HEK293 (cell line): ENCODE results near the gene ARAP1.

Source experiments
- CTCF ChIA-PET: fragments of 350-600 bp; formaldehyde crosslinking; extraction: SDS; loops from one replicate; lab custom pipeline; 2021; ENCODE audit warnings: antibody characterized with exemption; lab: Yijun Ruan, JAX
- POLR2A ChIA-PET: fragments of 300-600 bp; formaldehyde crosslinking; extraction: SDS; loops from one replicate; lab custom pipeline; 2020; ENCODE audit warnings: antibody characterized with exemption, inconsistent platforms; lab: Yijun Ruan, JAX
- H3K27ac ChIP-seq: fragments of 200-500 bp; sonication (Bioruptor generic); 2 replicates; pipeline ENCODE4 v1.5.1; 2014; ENCODE audit warnings: low read depth, low read length, control low read depth, inconsistent platforms; ENCODE audit errors: extremely low read depth
- H3K36me3 ChIP-seq, 2 experiments: fragments of 200-500 bp in 1 of 2; sonication (Bioruptor generic) in 1 of 2; 1 replicate in 1 of 2; 2 replicates in 1 of 2; pipeline ENCODE4 v1.5.1; 2014 to 2017; ENCODE audit warnings: inconsistent platforms in 2 of 2, low read length in 2 of 2; ENCODE audit not compliant: control insufficient read depth in 2 of 2, insufficient read depth in 1 of 2
- H3K4me1 ChIP-seq: fragments of 200-500 bp; sonication (Bioruptor generic); 2 replicates; pipeline ENCODE4 v1.5.1; 2014; ENCODE audit warnings: mild to moderate bottlenecking, low read length, inconsistent platforms; ENCODE audit not compliant: control insufficient read depth, insufficient read depth
- H3K4me3 ChIP-seq: 2 replicates; pipeline ENCODE4 v1.5.1; 2011; ENCODE audit warnings: low read depth, mild to moderate bottlenecking, control low read depth, low read length, moderate library complexity
- H3K9me3 ChIP-seq: fragments of 200-500 bp; sonication (Bioruptor generic); 2 replicates; pipeline ENCODE4 v1.5.1; 2014; ENCODE audit warnings: low read depth, low read length, inconsistent platforms; ENCODE audit not compliant: control insufficient read depth, insufficient read depth
- GLIS1 ChIP-seq: fragments of 450-650 bp; formaldehyde crosslinking; IDR thresholded peaks from 2 replicates; pipeline ENCODE4 v1.5.1; 2016; ENCODE audit warnings: missing biosample characterization, missing genetic modification characterization
- IKZF3 ChIP-seq: fragments of 450-650 bp; IDR thresholded peaks from 2 replicates; pipeline ENCODE4 v1.5.0; 2018; ENCODE audit warnings: missing biosample characterization, mild to moderate bottlenecking, missing genetic modification characterization, moderate library complexity
- KLF1 ChIP-seq: fragments of 450-650 bp; formaldehyde crosslinking; IDR thresholded peaks from 2 replicates; pipeline ENCODE4 v1.5.1; 2016; ENCODE audit warnings: missing biosample characterization, missing genetic modification characterization
- KLF8 ChIP-seq: fragments of 450-650 bp; formaldehyde crosslinking; IDR thresholded peaks from 2 replicates; pipeline ENCODE4 v1.5.1; 2016; ENCODE audit warnings: missing biosample characterization, missing genetic modification characterization
- MYNN ChIP-seq: fragments of 450-650 bp; formaldehyde crosslinking; IDR thresholded peaks from 2 replicates; pipeline ENCODE4 v1.5.1; 2016; ENCODE audit warnings: missing biosample characterization, missing genetic modification characterization, borderline replicate concordance
- PBX3 ChIP-seq: sonication (generic); formaldehyde crosslinking; IDR thresholded peaks from 2 replicates; pipeline ENCODE4 v1.8.1; 2022; ENCODE audit warnings: mild to moderate bottlenecking, moderate library complexity, missing genetic modification reagents
- SCRT1 ChIP-seq: fragments of 450-650 bp; formaldehyde crosslinking; IDR thresholded peaks from 2 replicates; pipeline ENCODE4 v1.5.1; 2016; ENCODE audit warnings: missing biosample characterization, missing genetic modification characterization, borderline replicate concordance
- SCRT2 ChIP-seq: fragments of 450-650 bp; formaldehyde crosslinking; IDR thresholded peaks from 2 replicates; pipeline ENCODE4 v1.5.1; 2016; ENCODE audit warnings: missing biosample characterization, missing genetic modification characterization
- ZFP69B ChIP-seq: fragments of 450-650 bp; formaldehyde crosslinking; IDR thresholded peaks from 2 replicates; pipeline ENCODE4 v1.5.1; 2016; ENCODE audit warnings: missing biosample characterization, missing genetic modification characterization
- ZIC2 ChIP-seq: fragments of 450-650 bp; formaldehyde crosslinking; IDR thresholded peaks from 2 replicates; pipeline ENCODE4 v1.5.1; 2016; ENCODE audit warnings: missing biosample characterization, missing genetic modification characterization
- ZNF146 ChIP-seq: fragments of 450-650 bp; formaldehyde crosslinking; IDR thresholded peaks from 2 replicates; pipeline ENCODE4 v1.5.1; 2016; ENCODE audit warnings: missing biosample characterization, missing genetic modification characterization
- ZNF266 ChIP-seq: fragments of 450-650 bp; formaldehyde crosslinking; IDR thresholded peaks from 2 replicates; pipeline ENCODE4 v1.5.1; 2016; ENCODE audit warnings: missing biosample characterization, missing genetic modification characterization, low read depth
- ZNF292 ChIP-seq: fragments of 450-650 bp; formaldehyde crosslinking; IDR thresholded peaks from 2 replicates; pipeline ENCODE4 v1.5.1; 2016; ENCODE audit warnings: low read depth, missing biosample characterization, missing genetic modification characterization, borderline replicate concordance
- ZNF37A ChIP-seq: fragments of 450-650 bp; IDR thresholded peaks from 2 replicates; pipeline ENCODE4 v1.5.1; 2018; ENCODE audit warnings: missing biosample characterization, missing genetic modification characterization
- ZNF391 ChIP-seq: fragments of 450-650 bp; formaldehyde crosslinking; IDR thresholded peaks from 2 replicates; pipeline ENCODE4 v1.5.1; 2016; ENCODE audit warnings: low read depth, missing biosample characterization, missing genetic modification characterization, borderline replicate concordance
- ZNF404 ChIP-seq: fragments of 450-650 bp; formaldehyde crosslinking; IDR thresholded peaks from 2 replicates; pipeline ENCODE4 v1.5.1; 2017; ENCODE audit warnings: missing biosample characterization, missing genetic modification characterization
- ZNF416 ChIP-seq: fragments of 450-650 bp; formaldehyde crosslinking; IDR thresholded peaks from 2 replicates; pipeline ENCODE4 v1.5.1; 2016; ENCODE audit warnings: missing biosample characterization, missing genetic modification characterization
- ZNF48 ChIP-seq: fragments of 450-650 bp; formaldehyde crosslinking; IDR thresholded peaks from 2 replicates; pipeline ENCODE4 v1.5.1; 2016; ENCODE audit warnings: missing biosample characterization, missing genetic modification characterization
- ZNF514 ChIP-seq: fragments of 450-650 bp; formaldehyde crosslinking; IDR thresholded peaks from 2 replicates; pipeline ENCODE4 v1.5.1; 2016; ENCODE audit warnings: missing biosample characterization, missing genetic modification characterization
- ZNF549 ChIP-seq: fragments of 450-650 bp; IDR thresholded peaks from 2 replicates; pipeline ENCODE4 v1.5.1; 2018; ENCODE audit warnings: missing biosample characterization, missing genetic modification characterization, mild to moderate bottlenecking, inconsistent platforms, moderate library complexity
- ZNF600 ChIP-seq: fragments of 450-650 bp; formaldehyde crosslinking; IDR thresholded peaks from 2 replicates; pipeline ENCODE4 v1.5.1; 2016; ENCODE audit warnings: missing biosample characterization, missing genetic modification characterization
- ZNF677 ChIP-seq: fragments of 450-650 bp; IDR thresholded peaks from 2 replicates; pipeline ENCODE4 v1.5.0; 2018; ENCODE audit warnings: missing biosample characterization, mild to moderate bottlenecking, missing genetic modification characterization, moderate library complexity
- ZNF777 ChIP-seq: fragments of 450-650 bp; formaldehyde crosslinking; IDR thresholded peaks from 2 replicates; pipeline ENCODE4 v1.5.1; 2017; ENCODE audit warnings: missing biosample characterization, missing genetic modification characterization, borderline replicate concordance
- TF ChIP-seq, protein P1 (sequence below): fragments of 450-650 bp; formaldehyde crosslinking; IDR thresholded peaks from 2 replicates; pipeline ENCODE4 v1.5.1; 2016; ENCODE audit warnings: missing biosample characterization, missing genetic modification characterization
- TF ChIP-seq, protein P2 (sequence below): fragments of 450-650 bp; formaldehyde crosslinking; IDR thresholded peaks from 2 replicates; pipeline ENCODE4 v1.5.1; 2016; ENCODE audit warnings: missing biosample characterization, missing genetic modification characterization
- TF ChIP-seq, protein P3 (sequence below): fragments of 450-650 bp; IDR thresholded peaks from 2 replicates; pipeline ENCODE4 v1.5.1; 2018; ENCODE audit warnings: missing biosample characterization, mild to moderate bottlenecking, missing genetic modification characterization
- TF ChIP-seq, protein P4 (sequence below): fragments of 450-650 bp; formaldehyde crosslinking; IDR thresholded peaks from 2 replicates; pipeline ENCODE4 v1.5.1; 2017; ENCODE audit warnings: missing biosample characterization, missing genetic modification characterization
- TF ChIP-seq, protein P5 (sequence below): fragments of 450-650 bp; formaldehyde crosslinking; IDR thresholded peaks from 2 replicates; pipeline ENCODE4 v1.5.1; 2016; ENCODE audit warnings: missing biosample characterization, missing genetic modification characterization

ARAP1 gene

GRCh38 chr11:72636376-72636775 lies 115.8 kb downstream of the ARAP1 start (continued):
- TF ChIP-seq, protein P1, sequence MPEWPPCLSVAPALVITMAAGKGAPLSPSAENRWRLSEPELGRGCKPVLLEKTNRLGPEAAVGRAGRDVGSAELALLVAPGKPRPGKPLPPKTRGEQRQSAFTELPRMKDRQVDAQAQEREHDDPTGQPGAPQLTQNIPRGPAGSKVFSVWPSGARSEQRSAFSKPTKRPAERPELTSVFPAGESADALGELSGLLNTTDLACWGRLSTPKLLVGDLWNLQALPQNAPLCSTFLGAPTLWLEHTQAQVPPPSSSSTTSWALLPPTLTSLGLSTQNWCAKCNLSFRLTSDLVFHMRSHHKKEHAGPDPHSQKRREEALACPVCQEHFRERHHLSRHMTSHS (tag by site-specific recombination) = no peak
- TF ChIP-seq, protein P2, sequence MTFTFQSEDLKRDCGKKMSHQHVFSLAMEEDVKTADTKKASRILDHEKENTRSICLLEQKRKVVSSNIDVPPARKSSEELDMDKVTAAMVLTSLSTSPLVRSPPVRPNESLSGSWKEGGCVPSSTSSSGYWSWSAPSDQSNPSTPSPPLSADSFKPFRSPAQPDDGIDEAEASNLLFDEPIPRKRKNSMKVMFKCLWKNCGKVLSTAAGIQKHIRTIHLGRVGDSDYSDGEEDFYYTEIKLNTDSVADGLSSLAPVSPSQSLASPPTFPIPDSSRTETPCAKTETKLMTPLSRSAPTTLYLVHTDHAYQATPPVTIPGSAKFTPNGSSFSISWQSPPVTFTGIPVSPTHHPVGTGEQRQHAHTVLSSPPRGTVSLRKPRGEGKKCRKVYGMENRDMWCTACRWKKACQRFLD (tag by site-specific recombination) = no peak
- TF ChIP-seq ZNF292 (no peak), ZNF48 (tag by site-specific recombination) (no peak), ZNF600 (tag by site-specific recombination) (no peak), ZNF37A (no peak), ZNF514 (tag by site-specific recombination) (no peak), ZNF677 (tag by site-specific recombination) (no peak)

DNA sequence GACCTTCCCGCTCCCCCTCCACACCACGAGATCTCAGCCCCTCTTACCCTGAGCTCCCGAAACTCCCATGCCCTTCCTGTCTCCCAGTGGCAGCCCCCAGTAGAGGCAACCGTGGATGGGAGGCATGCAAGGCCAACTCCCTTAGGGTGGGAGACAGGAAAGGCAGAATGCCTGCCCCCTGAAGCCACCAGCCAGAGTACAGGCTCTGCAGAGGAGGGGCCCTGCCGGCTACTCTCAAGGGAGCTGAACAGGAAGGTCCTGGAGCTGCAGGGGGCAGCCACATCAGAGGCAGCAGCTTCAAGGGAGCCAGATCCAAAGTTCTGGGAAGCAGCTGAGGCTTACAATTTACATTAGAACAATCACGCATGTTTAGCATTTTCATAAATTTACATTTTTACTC lies 116.3 kb downstream of the ARAP1 start:
- H3K4me3 ChIP-seq = no peak overlapping the region
- CTCF ChIA-PET = interaction anchor here (1.1 to 2.2 kb wide), 3 partner anchors 27 to 49 kb away, joined by 3 to 6 read pairs (median 3); no protein-coding TSS in a partner anchor
- no peaks in the 10 kb centered on the region for H3K4me1 ChIP-seq
- no peak overlapping the region for H3K27ac ChIP-seq
- TF ChIP-seq ZFP69B (tag by site-specific recombination) (no peak), MYNN (tag by site-specific recombination) (no peak), ZIC2 (tag by site-specific recombination) (0 out of 2 replicates have a peak, but pooled peaks have one; percentile 35), PBX3 (no peak), GLIS1 (tag by site-specific recombination) (peak; percentile 46), ZNF266 (tag by site-specific recombination) (no peak), KLF8 (tag by site-specific recombination) (no peak)
- TF ChIP-seq, protein P3, sequence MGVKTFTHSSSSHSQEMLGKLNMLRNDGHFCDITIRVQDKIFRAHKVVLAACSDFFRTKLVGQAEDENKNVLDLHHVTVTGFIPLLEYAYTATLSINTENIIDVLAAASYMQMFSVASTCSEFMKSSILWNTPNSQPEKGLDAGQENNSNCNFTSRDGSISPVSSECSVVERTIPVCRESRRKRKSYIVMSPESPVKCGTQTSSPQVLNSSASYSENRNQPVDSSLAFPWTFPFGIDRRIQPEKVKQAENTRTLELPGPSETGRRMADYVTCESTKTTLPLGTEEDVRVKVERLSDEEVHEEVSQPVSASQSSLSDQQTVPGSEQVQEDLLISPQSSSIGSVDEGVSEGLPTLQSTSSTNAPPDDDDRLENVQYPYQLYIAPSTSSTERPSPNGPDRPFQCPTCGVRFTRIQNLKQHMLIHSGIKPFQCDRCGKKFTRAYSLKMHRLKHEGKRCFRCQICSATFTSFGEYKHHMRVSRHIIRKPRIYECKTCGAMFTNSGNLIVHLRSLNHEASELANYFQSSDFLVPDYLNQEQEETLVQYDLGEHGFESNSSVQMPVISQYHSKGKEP (tag by site-specific recombination) = no peak
- TF ChIP-seq, all 188 proteins: peak for 2
- Histone ChIP-seq H3K36me3 (no peaks in the 10 kb centered on the region), H3K9me3 (no peaks in the 10 kb centered on the region)
- POLR2A ChIA-PET = no interaction called here

DNA sequence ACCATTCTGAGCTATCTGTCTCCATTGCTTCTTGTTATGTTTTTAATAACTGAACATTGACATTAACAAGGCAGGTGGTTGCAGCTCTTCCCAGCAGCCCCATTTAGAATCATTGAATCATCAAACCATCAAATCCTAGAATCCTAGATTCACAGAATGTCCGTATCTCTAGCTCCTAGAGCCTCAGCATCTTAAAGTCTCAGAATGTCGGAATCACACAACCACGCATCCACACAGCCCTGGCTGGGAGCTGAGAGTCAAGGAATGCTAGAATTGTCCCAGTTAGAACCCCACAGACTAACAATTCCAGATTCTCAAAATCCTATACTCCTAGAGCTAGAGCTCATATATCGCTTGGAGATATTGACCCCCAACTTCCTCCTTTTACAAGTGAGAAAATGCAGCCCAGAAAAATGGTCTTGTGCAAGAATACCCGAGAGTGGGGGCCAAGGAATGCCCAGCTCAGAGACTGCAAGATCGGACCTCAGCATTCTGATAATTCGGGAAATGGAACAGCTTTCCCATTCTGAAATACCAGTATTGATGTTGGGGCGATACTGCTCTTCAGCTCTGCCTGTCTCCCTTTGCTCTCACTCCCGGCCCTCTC lies 116.8 kb downstream of the ARAP1 start:
- Histone ChIP-seq H3K4me1 (no peaks in the 10 kb centered on the region), H3K9me3 (no peaks in the 10 kb centered on the region), H3K4me3 (no peak overlapping the region), H3K36me3 (no peaks in the 10 kb centered on the region), H3K27ac (no peak overlapping the region)
- ChIA-PET POLR2A (no interaction called here), CTCF (interaction anchor here (0.6 to 2.2 kb wide), 7 partner anchors 15 to 1089 kb away, joined by 3 to 6 read pairs (median 3); no protein-coding TSS in a partner anchor)
- TF ChIP-seq ZNF404 (tag by site-specific recombination) (no peak), ZNF549 (tag by site-specific recombination) (no peak), ZNF416 (tag by site-specific recombination) (no peak), GLIS1 (tag by site-specific recombination) (no peak), ZNF391 (no peak), ZNF600 (tag by site-specific recombination) (no peak), IKZF3 (tag by site-specific recombination) (no peak), SCRT1 (no peak), KLF1 (tag by site-specific recombination) (no peak), SCRT2 (tag by site-specific recombination) (no peak), ZNF777 (no peak), ZNF146 (tag by site-specific recombination) (no peak)
- TF ChIP-seq, protein P4, sequence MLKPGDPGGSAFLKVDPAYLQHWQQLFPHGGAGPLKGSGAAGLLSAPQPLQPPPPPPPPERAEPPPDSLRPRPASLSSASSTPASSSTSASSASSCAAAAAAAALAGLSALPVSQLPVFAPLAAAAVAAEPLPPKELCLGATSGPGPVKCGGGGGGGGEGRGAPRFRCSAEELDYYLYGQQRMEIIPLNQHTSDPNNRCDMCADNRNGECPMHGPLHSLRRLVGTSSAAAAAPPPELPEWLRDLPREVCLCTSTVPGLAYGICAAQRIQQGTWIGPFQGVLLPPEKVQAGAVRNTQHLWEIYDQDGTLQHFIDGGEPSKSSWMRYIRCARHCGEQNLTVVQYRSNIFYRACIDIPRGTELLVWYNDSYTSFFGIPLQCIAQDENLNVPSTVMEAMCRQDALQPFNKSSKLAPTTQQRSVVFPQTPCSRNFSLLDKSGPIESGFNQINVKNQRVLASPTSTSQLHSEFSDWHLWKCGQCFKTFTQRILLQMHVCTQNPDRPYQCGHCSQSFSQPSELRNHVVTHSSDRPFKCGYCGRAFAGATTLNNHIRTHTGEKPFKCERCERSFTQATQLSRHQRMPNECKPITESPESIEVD (tag by site-specific recombination) = no peak
- TF ChIP-seq, protein P5, sequence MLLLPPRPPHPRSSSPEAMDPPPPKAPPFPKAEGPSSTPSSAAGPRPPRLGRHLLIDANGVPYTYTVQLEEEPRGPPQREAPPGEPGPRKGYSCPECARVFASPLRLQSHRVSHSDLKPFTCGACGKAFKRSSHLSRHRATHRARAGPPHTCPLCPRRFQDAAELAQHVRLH (tag by site-specific recombination) = no peak
